Immature natural killer cell (primary cell): ENCODE measurements around the gene KDM4B. TPM values are rescaled to one million over a fixed set of nuclear protein-coding genes. Genes with fewer than 3 reads are reported as not detected.
"Not testable (repeated sequence)": the region's sequence is repeated elsewhere in the genome, so short reads cannot be mapped to it uniquely, and the experiment has no call there.

Source experiments
- DNase-seq, 3 donors: peaks; one replicate each; pipeline ENCODE4 v3.0.0; 2022; ENCODE audit warnings: mixed read lengths in 1 of 3
- H3K27ac Mint-ChIP-seq, 6 donors: one replicate each; pipeline ENCODE4 v1.8.0; 2020; ENCODE audit warnings: mixed read lengths in 6 of 6, mild to moderate bottlenecking in 5 of 6, inconsistent platforms in 4 of 6, moderate library complexity in 3 of 6
- H3K27me3 Mint-ChIP-seq, 3 donors: one replicate each; pipeline ENCODE4 v1.8.0; 2020 to 2021; ENCODE audit warnings: low read depth in 3 of 3, mild to moderate bottlenecking in 3 of 3, mixed read lengths in 3 of 3, moderate library complexity in 3 of 3, inconsistent platforms in 1 of 3
- H3K36me3 Mint-ChIP-seq, 3 donors: one replicate each; pipeline ENCODE4 v1.8.0; 2020; ENCODE audit warnings: mixed read lengths in 3 of 3, inconsistent platforms in 2 of 3, mild to moderate bottlenecking in 2 of 3
- H3K4me1 Mint-ChIP-seq, 2 donors: one replicate each; pipeline ENCODE4 v1.8.0; 2020; ENCODE audit warnings: inconsistent platforms in 2 of 2, mild to moderate bottlenecking in 2 of 2, mixed read lengths in 2 of 2, moderate library complexity in 1 of 2
- H3K4me3 Mint-ChIP-seq, 5 donors: one replicate each; pipeline ENCODE4 v1.8.0; 2020; ENCODE audit warnings: mild to moderate bottlenecking in 5 of 5, mixed read lengths in 5 of 5, inconsistent platforms in 3 of 5, moderate library complexity in 3 of 5
- H3K9me3 Mint-ChIP-seq, 6 donors: one replicate each; pipeline ENCODE4 v1.8.0; 2020; ENCODE audit warnings: mild to moderate bottlenecking in 6 of 6, mixed read lengths in 6 of 6, inconsistent platforms in 4 of 6, moderate library complexity in 3 of 6
- polyA plus RNA-seq, 3 donors: library from polyadenylated mRNA; unstranded; fragments of 300-500 nt; fragmentation: Illumina TruSeq; gene quantifications; one replicate each; pipeline ENCODE4 v1.2.3, GENCODE V29; 2021

KDM4B gene
- polyA plus RNA-seq, 3 donors from 2014 or later: 4.3 to 22.4 (median 6.7) TPM

GRCh38 chr19:5194641-5195040, 225.7 kb downstream of the KDM4B start:
- peaks cover 0 to 6% (median 3%) of the 10 kb centered on the region in 3 donors for H3K27me3 Mint-ChIP-seq
- no peaks in the 10 kb centered on the region for H3K9me3 Mint-ChIP-seq
- no peak for DNase-seq
- H3K36me3 Mint-ChIP-seq: no peaks in the 10 kb centered on the region
- no peaks in the 10 kb centered on the region for H3K4me1 Mint-ChIP-seq
- no peak overlapping the region for H3K27ac Mint-ChIP-seq
- no peak overlapping the region for H3K4me3 Mint-ChIP-seq

GRCh38 chr19:5195587-5195986, 226.7 kb downstream of the KDM4B start:
- not testable (repeated sequence) for H3K27ac Mint-ChIP-seq, H3K36me3 Mint-ChIP-seq, H3K4me1 Mint-ChIP-seq, DNase-seq, H3K9me3 Mint-ChIP-seq, H3K4me3 Mint-ChIP-seq, H3K27me3 Mint-ChIP-seq

GRCh38 chr19:5196832-5197231, 227.9 kb downstream of the KDM4B start:
- H3K27ac Mint-ChIP-seq: no peak overlapping the region
- H3K4me3 Mint-ChIP-seq: no peak overlapping the region

GRCh38 chr19:5200844-5201243, 231.9 kb downstream of the KDM4B start:
- no peak for DNase-seq
- Mint-ChIP-seq H3K27ac (no peak overlapping the region), H3K4me3 (no peak overlapping the region), H3K27me3 (peaks cover 0 to 5% (median 1%) of the 10 kb centered on the region in 3 donors), H3K4me1 (no peaks in the 10 kb centered on the region), H3K36me3 (peaks cover 0 to 4% (median 0%) of the 10 kb centered on the region in 3 donors), H3K9me3 (peaks cover 6 to 31% (median 18%) of the 10 kb centered on the region in 6 donors)

More at GRCh38 chr19:5196832-5197231, 227.9 kb downstream of the KDM4B start:
- no peaks in the 10 kb centered on the region for H3K36me3 Mint-ChIP-seq
- DNase-seq: no peak
- H3K4me1 Mint-ChIP-seq: no peaks in the 10 kb centered on the region
- H3K27me3 Mint-ChIP-seq: peaks cover 0 to 5% (median 1%) of the 10 kb centered on the region in 3 donors
- H3K9me3 Mint-ChIP-seq: peaks cover 2 to 15% (median 11%) of the 10 kb centered on the region in 6 donors

GRCh38 chr19:5202553-5202952, 233.6 kb downstream of the KDM4B start:
- H3K4me3 Mint-ChIP-seq: no peak overlapping the region
- peaks cover 6 to 31% (median 18%) of the 10 kb centered on the region in 6 donors for H3K9me3 Mint-ChIP-seq
- peaks cover 0 to 4% (median 0%) of the 10 kb centered on the region in 3 donors for H3K36me3 Mint-ChIP-seq
- no peaks in the 10 kb centered on the region for H3K4me1 Mint-ChIP-seq
- H3K27me3 Mint-ChIP-seq: peaks cover 0 to 2% (median 1%) of the 10 kb centered on the region in 3 donors
- no peak overlapping the region for H3K27ac Mint-ChIP-seq
- DNase-seq: no peak

Other genes with a start within 250 kb of the KDM4B start
- 10 to 100 TPM; 17.8 to 81.6 (median 25.0) TPM for gene DPP9, start 245.3 kb upstream of the KDM4B start, polyA plus RNA-seq
- 1 to 10 TPM in 2 of 3 donors, under 1 TPM in 1; 0.80 to 5.2 (median 2.2) TPM for gene FEM1A, start 177.4 kb upstream of the KDM4B start, polyA plus RNA-seq
- gene TICAM1, start 137.4 kb upstream of the KDM4B start, polyA plus RNA-seq: 10 to 100 TPM in 1 of 3 donors, 1 to 10 TPM in 2; 3.3 to 15.7 (median 4.5) TPM
- 10 to 100 TPM; 28.0 to 41.9 (median 32.2) TPM for gene PLIN3, start 101.4 kb upstream of the KDM4B start, polyA plus RNA-seq
- gene ARRDC5, start 66.2 kb upstream of the KDM4B start, polyA plus RNA-seq: 1 to 10 TPM; 1.3 to 2.5 (median 2.5) TPM
- gene UHRF1, start 59.6 kb upstream of the KDM4B start, polyA plus RNA-seq: 1 to 10 TPM in 1 of 3 donors, under 1 TPM in 1, not detected in 1; 0.91 to 5.1 TPM